Lower lobe of right lung (tissue), 2 donors: ENCODE measurements around the gene OR51B6. TPM values are rescaled to one million over a fixed set of nuclear protein-coding genes. Genes with fewer than 3 reads are reported as not detected.

Source experiments
- ATAC-seq, 2 donors: fragments of 200-7000 bp; cut with Tn5 transposase; one replicate each; pipeline ENCODE4 v1.9.1; 2020 to 2022; ENCODE audit warnings: mild to moderate bottlenecking in 2 of 2, moderate library complexity in 2 of 2
- DNase-seq: peaks from one replicate; pipeline ENCODE4 v3.0.0-alpha.2; 2020
- H3K27ac ChIP-seq: fragments of 200-600 bp; one replicate; pipeline ENCODE4 v1.8.0; 2022
- H3K27me3 ChIP-seq: fragments of 200-600 bp; one replicate; pipeline ENCODE4 v1.8.0; 2022; ENCODE audit warnings: low read depth
- H3K36me3 ChIP-seq: fragments of 200-600 bp; one replicate; pipeline ENCODE4 v1.8.0; 2022; ENCODE audit warnings: mild to moderate bottlenecking
- H3K4me1 ChIP-seq: fragments of 200-600 bp; one replicate; pipeline ENCODE4 v1.8.0; 2022
- H3K4me3 ChIP-seq: fragments of 200-600 bp; one replicate; pipeline ENCODE4 v1.8.0; 2022; ENCODE audit warnings: mild to moderate bottlenecking
- H3K9me3 ChIP-seq: fragments of 200-600 bp; one replicate; pipeline ENCODE4 v1.8.0; 2022
- intact Hi-C: fragments of 100-400 bp; cut with DNase I; formaldehyde crosslinking; loops from one replicate; pipeline ENCODE4 v1.11.0; 2022
- total RNA-seq: library from RNA; stranded (reverse); fragmentation: NEBNext Ultra II Directional; extraction: Animal tissue kit (Norgen Biotek cat#: 25700); gene quantifications from one replicate; pipeline ENCODE4 v1.2.1, GENCODE V29; 2021
- TF ChIP-seq, protein P1 (sequence below): fragments of 200-600 bp; IDR thresholded peaks from one replicate; pipeline ENCODE4 v1.8.0; 2022; ENCODE audit warnings: antibody characterized with exemption, mild to moderate bottlenecking
- donor health status: DM: no; HTN: yes; CAD: no; lungs with severe emphysema.

OR51B6 gene
- total RNA-seq, 1 donor from 2014 or later: not detected

GRCh38 chr11:5390210-5390609 is 38.9 kb downstream of the OR51B6 start:
- no peaks in the 10 kb centered on the region for H3K4me1 ChIP-seq
- ATAC-seq (no peak), DNase-seq (no peak)
- TF ChIP-seq, protein P1, sequence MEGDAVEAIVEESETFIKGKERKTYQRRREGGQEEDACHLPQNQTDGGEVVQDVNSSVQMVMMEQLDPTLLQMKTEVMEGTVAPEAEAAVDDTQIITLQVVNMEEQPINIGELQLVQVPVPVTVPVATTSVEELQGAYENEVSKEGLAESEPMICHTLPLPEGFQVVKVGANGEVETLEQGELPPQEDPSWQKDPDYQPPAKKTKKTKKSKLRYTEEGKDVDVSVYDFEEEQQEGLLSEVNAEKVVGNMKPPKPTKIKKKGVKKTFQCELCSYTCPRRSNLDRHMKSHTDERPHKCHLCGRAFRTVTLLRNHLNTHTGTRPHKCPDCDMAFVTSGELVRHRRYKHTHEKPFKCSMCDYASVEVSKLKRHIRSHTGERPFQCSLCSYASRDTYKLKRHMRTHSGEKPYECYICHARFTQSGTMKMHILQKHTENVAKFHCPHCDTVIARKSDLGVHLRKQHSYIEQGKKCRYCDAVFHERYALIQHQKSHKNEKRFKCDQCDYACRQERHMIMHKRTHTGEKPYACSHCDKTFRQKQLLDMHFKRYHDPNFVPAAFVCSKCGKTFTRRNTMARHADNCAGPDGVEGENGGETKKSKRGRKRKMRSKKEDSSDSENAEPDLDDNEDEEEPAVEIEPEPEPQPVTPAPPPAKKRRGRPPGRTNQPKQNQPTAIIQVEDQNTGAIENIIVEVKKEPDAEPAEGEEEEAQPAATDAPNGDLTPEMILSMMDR: no peak
- H3K4me3 ChIP-seq: no peak overlapping the region
- H3K27me3 ChIP-seq: no peaks in the 10 kb centered on the region
- H3K36me3 ChIP-seq: no peaks in the 10 kb centered on the region
- no peak overlapping the region for H3K27ac ChIP-seq
- intact Hi-C loops: no loop called here
- H3K9me3 ChIP-seq: no peaks in the 10 kb centered on the region

DNA sequence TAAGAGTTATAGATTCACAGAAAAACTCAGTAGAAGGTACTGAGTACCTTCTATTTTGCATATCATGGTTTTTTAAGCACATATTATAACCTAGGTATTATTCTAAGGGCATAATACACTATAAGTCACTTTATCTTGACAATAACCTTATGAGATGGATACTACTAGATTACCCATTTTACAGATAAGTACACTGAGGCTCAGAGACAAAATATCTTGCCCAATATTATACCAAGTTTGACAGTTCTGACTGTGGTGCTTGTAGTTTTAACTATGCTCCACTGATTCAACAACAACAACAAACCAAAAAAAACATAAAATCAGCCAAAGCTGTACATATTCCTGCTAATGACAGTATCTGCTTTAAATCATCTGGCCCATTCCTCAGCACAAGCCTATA is 42.8 kb downstream of the OR51B6 start:
- no peak for DNase-seq
- intact Hi-C loops: no loop called here

DNA sequence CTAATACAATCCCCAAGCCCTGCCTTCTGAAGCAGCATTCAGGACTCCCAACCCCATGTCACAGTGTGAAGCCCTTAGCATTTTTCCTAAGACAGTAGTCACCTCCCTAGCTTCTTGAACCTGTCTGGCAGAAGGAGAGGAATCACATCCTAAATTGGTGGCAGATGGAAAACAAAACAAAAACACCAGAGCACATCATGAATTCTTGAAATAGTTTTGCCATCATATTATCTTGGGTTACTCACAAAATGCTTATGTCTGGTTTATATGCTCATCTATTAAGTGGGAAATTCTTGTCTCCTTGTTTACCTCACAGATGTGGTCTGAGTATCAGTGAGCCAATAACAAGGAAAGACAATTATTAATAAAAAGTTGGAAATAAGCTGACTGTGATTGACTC is 47.6 kb downstream of the OR51B6 start:
- Histone ChIP-seq H3K27ac (no peak overlapping the region), H3K9me3 (no peaks in the 10 kb centered on the region), H3K27me3 (no peaks in the 10 kb centered on the region), H3K4me3 (no peak overlapping the region), H3K36me3 (no peaks in the 10 kb centered on the region), H3K4me1 (no peaks in the 10 kb centered on the region)
- ATAC-seq (no peak), DNase-seq (no peak)
- intact Hi-C loops: no loop called here
- TF ChIP-seq, protein P1: no peak

More for the DNA sequence above, 42.8 kb downstream of the OR51B6 start:
- H3K9me3 ChIP-seq: no peaks in the 10 kb centered on the region
- H3K27me3 ChIP-seq: no peaks in the 10 kb centered on the region
- TF ChIP-seq, protein P1: no peak
- no peaks in the 10 kb centered on the region for H3K36me3 ChIP-seq
- H3K4me1 ChIP-seq: no peaks in the 10 kb centered on the region
- H3K27ac ChIP-seq: no peak overlapping the region
- H3K4me3 ChIP-seq: no peak overlapping the region
- no peak for ATAC-seq

Other genes starting within 250 kb of the OR51B6 start
- gene OR52A5, start 213.2 kb upstream of the OR51B6 start, total RNA-seq: not detected
- gene OR52A1, start 196.8 kb upstream of the OR51B6 start, total RNA-seq: not detected
- not detected for gene OR51V1, start 150.8 kb upstream of the OR51B6 start, total RNA-seq
- gene HBB, start 124.4 kb upstream of the OR51B6 start, total RNA-seq: 323 TPM
- not detected for gene HBD, start 117.0 kb upstream of the OR51B6 start, total RNA-seq
- not detected for gene HBG1, start 101.7 kb upstream of the OR51B6 start, total RNA-seq
- gene HBG2, start 96.7 kb upstream of the OR51B6 start, total RNA-seq: 0.89 TPM
- gene HBE1, start 81.6 kb upstream of the OR51B6 start, total RNA-seq: not detected
- not detected for gene OR51B4, start 49.6 kb upstream of the OR51B6 start, total RNA-seq
- gene OR51B2, start 27.2 kb upstream of the OR51B6 start, total RNA-seq: not detected
- gene OR51B5, start 8.0 kb upstream of the OR51B6 start, total RNA-seq: not detected
- not detected for gene OR51M1, start 32.3 kb downstream of the OR51B6 start, total RNA-seq
- gene OR51Q1, start 70.6 kb downstream of the OR51B6 start, total RNA-seq: not detected
- 0.41 TPM for gene OR51I1, start 90.0 kb downstream of the OR51B6 start, total RNA-seq
- not detected for gene OR51I2, start 97.8 kb downstream of the OR51B6 start, total RNA-seq
- gene OR52D1, start 137.2 kb downstream of the OR51B6 start, total RNA-seq: not detected
- gene UBQLN3, start 158.4 kb downstream of the OR51B6 start, total RNA-seq: 0.50 TPM
- gene UBQLNL, start 165.2 kb downstream of the OR51B6 start, total RNA-seq: 1.1 TPM
- 0.35 TPM for gene OR52H1, start 197.0 kb downstream of the OR51B6 start, total RNA-seq
- gene OR52B6, start 229.4 kb downstream of the OR51B6 start, total RNA-seq: not detected
- gene TRIM6, start 245.1 kb downstream of the OR51B6 start, total RNA-seq: 3.7 TPM